ENCODE measurements around the gene LLGL1. TPM values are rescaled to one million over a fixed set of nuclear protein-coding genes. Genes with fewer than 3 reads are reported as not detected.

Gene LLGL1
- total RNA-seq, 1 experiment from 2014 or later, result 44.3 TPM

DNA sequence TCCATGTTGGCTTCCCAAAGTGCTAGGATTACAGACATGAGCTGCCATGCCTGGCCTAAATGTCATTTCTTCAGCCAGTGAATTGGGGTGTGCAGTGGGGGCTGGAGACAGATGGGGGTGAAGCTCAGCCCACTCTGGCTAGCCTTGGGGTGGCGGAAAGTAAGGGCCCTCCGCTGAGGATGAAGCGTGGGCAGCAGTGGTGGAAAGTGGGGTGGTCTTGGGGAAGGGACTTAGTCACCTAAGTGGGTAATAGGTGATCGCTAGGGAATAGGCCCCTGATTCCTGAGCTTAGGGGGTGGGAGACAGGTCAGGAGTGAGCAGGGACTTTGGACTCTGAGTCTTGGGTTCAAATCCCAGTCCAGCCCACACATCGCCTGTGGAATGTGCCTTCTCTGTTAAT lies 2.2 kb downstream of the LLGL1 start:
- no peak overlapping the region for H3K27ac ChIP-seq (ENCODE audit: low read depth, low read length)
- no peak overlapping the region for H3K4me3 ChIP-seq (replicated peaks in 1 of 2; ENCODE audit: low read depth in 1 of 2, low read length in 2 of 2)
- TF ChIP-seq EZH2phosphoT487 (IDR thresholded peaks at IDR 0.05; ENCODE audit: borderline replicate concordance) (no peak), ZBTB33 (IDR thresholded peaks at IDR 0.05; ENCODE audit: extremely low read depth, insufficient replicate concordance, low read length) (no peak), POLR2A (IDR thresholded peaks at IDR 0.05; ENCODE audit: borderline replicate concordance, extremely low read depth, insufficient read depth, insufficient read length) (no peak), ZFX (IDR thresholded peaks at IDR 0.05) (no peak), ELF1 (IDR thresholded peaks at IDR 0.05; ENCODE audit: borderline replicate concordance, low read depth) (no peak), SIN3A (IDR thresholded peaks at IDR 0.05; ENCODE audit: low read depth) (no peak), MAX (IDR thresholded peaks at IDR 0.05) (no peak), CTCF (IDR thresholded peaks at IDR 0.05 in 2 of 3, conservative IDR thresholded peaks at IDR 0.05 in 1 of 3; ENCODE audit: borderline replicate concordance in 1 of 3, insufficient read depth in 1 of 3, low read depth in 2 of 3, low read length in 2 of 3) (no peak), ZNF274 (IDR thresholded peaks at IDR 0.05; ENCODE audit: low read depth, low read length) (no peak), POLR2AphosphoS5 (IDR thresholded peaks at IDR 0.05; ENCODE audit: low read depth, low read length) (no peak), SRF (IDR thresholded peaks at IDR 0.05; ENCODE audit: low read depth) (no peak), TCF7L2 (IDR thresholded peaks at IDR 0.05; ENCODE audit: borderline replicate concordance, extremely low read depth, insufficient read depth, insufficient read length) (no peak), FOSL1 (IDR thresholded peaks at IDR 0.05; ENCODE audit: low read depth) (no peak), YY1 (IDR thresholded peaks at IDR 0.05; ENCODE audit: extremely low read depth, insufficient replicate concordance, low read depth, low read length) (no peak)
- TF ChIP-seq, protein P1, sequence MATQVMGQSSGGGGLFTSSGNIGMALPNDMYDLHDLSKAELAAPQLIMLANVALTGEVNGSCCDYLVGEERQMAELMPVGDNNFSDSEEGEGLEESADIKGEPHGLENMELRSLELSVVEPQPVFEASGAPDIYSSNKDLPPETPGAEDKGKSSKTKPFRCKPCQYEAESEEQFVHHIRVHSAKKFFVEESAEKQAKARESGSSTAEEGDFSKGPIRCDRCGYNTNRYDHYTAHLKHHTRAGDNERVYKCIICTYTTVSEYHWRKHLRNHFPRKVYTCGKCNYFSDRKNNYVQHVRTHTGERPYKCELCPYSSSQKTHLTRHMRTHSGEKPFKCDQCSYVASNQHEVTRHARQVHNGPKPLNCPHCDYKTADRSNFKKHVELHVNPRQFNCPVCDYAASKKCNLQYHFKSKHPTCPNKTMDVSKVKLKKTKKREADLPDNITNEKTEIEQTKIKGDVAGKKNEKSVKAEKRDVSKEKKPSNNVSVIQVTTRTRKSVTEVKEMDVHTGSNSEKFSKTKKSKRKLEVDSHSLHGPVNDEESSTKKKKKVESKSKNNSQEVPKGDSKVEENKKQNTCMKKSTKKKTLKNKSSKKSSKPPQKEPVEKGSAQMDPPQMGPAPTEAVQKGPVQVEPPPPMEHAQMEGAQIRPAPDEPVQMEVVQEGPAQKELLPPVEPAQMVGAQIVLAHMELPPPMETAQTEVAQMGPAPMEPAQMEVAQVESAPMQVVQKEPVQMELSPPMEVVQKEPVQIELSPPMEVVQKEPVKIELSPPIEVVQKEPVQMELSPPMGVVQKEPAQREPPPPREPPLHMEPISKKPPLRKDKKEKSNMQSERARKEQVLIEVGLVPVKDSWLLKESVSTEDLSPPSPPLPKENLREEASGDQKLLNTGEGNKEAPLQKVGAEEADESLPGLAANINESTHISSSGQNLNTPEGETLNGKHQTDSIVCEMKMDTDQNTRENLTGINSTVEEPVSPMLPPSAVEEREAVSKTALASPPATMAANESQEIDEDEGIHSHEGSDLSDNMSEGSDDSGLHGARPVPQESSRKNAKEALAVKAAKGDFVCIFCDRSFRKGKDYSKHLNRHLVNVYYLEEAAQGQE (IDR thresholded peaks at IDR 0.05; ENCODE audit: low read depth), result no peak
- ATAC-seq (no peak), DNase-seq (ENCODE audit: low read depth, low spot score) (no peak)
- H3K9me2 ChIP-seq (ENCODE audit: insufficient read depth), result no peaks in the 10 kb centered on the region
- ChIA-PET POLR2A (no interaction called here), RAD21 (ENCODE audit: low non-redundant PET in 1 of 2, low total read pairs in 2 of 2, uncharacterized antibody in 2 of 2, unreplicated experiment in 2 of 2) (no interaction called here), CTCF (no interaction called here)
- no peaks in the 10 kb centered on the region for H3K36me3 ChIP-seq (ENCODE audit: control insufficient read depth in 1 of 2, insufficient read depth in 2 of 2, low read length in 2 of 2)
- peaks cover 12 to 21% of the 10 kb centered on the region in 2 experiments; a peak in 3 of 4 replicates for H3K4me1 ChIP-seq (ENCODE audit: control insufficient read depth in 1 of 2, insufficient read depth in 2 of 2, low read length in 2 of 2)
- no peak overlapping the region for H2AFZ ChIP-seq (ENCODE audit: low read depth, low read length, poor library complexity, severe bottlenecking)
- no peaks in the 10 kb centered on the region for H3K27me3 ChIP-seq (ENCODE audit: insufficient read depth, low read length)
- H3K79me2 ChIP-seq (ENCODE audit: insufficient read depth, low read length), result peaks cover 17% of the 10 kb centered on the region
- H3K9me3 ChIP-seq (ENCODE audit: control insufficient read depth in 1 of 2, insufficient read depth in 1 of 2, low read depth in 1 of 2, low read length in 2 of 2), result no peaks in the 10 kb centered on the region
- no TSS peak for BruUV-seq (replicated peaks)
- no peak overlapping the region for H3K9ac ChIP-seq (ENCODE audit: low read length)
- no peak overlapping the region for H3K4me2 ChIP-seq (ENCODE audit: low read length)
- H4K20me1 ChIP-seq (ENCODE audit: insufficient read depth), result no peaks in the 10 kb centered on the region
- intact Hi-C loops (cut with micrococcal nuclease), result no loop called here
